CD4-positive, alpha-beta T cell treated with Interferon alpha-2 for 1 hour (primary cell): ENCODE data around the gene VPS13A.
"Not testable (repeated sequence)": the region's sequence is repeated elsewhere in the genome, so short reads cannot be mapped to it uniquely, and the experiment has no call there.

ENCODE experiments used
- DNase-seq, 2 donors: peaks; one replicate each; pipeline ENCODE4 v3.0.0-alpha.2; 2020 to 2022

The VPS13A gene

DNA sequence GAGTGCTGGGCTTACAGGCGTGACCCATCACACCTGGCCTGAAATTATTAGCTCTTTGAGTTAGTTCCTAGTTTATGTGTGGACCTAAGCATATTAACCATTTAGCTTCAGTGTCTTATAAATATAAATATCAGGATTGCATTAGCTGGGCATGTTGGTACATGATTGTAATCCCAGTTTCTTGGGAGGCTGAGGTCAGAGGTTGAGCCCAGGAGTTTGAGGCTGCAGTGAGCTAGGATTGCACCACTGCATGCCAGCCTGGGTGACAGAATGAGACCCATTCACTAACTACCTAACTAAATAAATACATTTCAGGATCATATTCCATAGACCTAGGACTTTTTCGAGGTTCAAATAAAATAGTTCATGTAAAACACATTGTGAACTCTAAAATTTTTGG is 129.8 kb downstream of the VPS13A start:
- no peak for DNase-seq

DNA sequence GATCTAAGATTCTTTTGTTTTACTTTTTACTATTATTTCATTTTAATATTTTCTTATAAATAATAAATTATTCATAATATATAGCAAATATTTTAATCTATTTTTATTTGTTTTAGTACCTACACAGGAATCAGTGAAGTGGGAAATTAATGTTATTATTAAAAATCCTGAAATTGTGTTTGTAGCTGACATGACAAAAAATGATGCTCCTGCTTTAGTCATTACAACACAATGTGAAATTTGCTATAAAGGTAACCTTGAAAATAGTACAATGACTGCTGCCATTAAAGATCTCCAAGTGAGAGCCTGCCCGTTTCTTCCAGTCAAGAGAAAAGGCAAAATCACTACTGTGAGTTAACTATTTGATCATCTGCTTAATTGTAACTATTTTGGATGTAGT is 138.7 kb downstream of the VPS13A start:
- DNase-seq: no peak

DNA sequence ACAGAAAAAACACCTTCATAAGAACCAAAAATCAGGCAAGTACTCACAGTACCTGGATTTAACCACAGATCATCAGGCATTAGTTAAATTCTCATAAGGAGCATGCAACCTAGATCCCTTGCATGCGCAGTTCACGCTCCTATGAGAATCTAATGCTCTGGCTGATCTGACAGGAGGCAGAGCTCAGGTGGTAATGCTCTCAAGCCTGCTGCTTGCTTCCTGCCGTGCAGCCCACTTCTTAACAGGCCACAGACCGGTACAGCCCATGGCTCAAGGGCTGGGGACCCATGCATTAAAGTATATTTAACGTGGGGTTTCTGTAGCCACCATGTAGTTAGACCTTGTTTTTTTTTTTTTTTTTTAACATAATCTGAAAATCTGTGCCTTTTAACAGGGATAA is 147.7 kb downstream of the VPS13A start:
- no peak for DNase-seq

DNA sequence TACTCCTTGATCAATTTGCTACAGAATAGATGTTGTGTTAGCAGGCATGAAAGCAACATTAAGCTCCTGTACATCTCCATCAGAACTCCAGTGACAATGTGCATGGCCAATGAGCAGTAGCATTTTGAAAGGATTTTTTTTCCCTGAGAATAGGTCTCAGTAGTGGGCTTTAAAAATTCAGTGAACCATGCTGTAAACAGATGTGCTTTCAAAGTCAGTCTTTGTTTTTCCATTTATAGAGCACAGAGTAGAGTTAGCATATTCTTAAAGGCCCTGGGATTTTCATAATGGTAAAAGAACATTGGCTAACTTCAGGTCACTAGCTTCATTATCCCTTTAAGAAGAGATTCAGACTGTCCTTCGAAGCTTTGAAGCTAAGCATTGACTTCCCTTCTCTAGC is 150.8 kb downstream of the VPS13A start:
- no peak for DNase-seq

DNA sequence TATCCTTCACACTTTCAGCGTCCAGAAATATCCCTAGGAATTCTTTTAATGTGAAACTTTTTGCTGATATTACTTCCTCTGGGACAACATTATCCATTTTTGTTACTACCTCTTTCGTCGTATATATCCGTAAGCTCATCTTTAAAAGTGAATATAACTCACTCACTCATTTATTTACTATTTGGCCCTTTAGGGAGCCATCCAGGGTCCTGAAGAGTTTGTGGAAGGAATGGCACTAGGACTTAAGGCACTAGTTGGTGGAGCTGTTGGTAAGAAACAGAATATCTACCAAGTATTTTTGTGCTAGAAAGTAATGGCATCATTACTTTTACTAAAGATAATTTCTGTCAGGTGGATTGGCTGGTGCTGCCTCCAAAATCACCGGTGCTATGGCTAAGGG is 192.7 kb downstream of the VPS13A start:
- no peak for DNase-seq

DNA sequence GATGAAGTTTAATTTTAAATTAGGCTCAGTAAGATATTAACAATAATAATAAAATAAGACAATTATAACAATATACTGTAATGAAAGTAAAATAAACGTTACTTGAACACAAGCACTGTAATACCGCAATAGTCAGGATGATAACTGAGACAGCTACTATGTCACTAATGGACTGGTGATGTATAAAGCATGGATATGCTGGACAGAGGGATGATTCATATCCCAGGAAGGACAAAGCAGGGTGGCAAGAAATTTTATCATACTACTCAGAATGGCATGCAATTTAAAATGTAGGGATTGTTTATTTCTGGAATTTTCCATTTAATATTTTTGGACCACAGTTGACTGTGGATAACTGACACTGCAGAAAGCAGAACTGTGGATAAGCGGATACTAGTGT is 196.9 kb downstream of the VPS13A start:
- DNase-seq: no peak

DNA sequence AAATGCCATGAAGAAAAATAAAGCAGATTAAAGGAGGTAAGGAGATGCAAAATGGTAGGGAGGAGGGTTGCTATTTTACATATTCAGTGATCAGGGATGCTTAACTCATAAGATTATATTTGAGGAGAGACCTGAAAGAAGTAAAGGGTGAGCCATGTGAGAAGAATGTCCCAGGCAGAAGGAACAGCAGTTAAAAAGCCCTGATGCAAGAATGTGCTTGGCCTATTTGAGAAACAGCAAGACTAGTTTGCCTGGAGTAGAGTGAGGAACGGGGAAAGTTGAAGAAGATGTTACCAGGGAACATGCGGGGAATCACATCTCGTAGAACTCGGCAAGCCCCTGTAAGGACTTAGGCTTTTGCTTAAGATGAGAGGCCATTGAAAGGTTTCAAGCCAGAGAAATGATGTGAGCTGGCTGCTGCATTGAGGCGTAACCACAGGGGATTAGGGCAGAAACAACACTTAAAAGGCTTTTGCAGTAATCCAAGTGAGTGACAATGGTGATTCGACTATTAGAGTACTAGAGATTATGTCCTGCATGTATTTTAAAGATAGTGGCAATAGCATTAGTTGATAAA is 198.7 kb downstream of the VPS13A start:
- DNase-seq: no peak

DNA sequence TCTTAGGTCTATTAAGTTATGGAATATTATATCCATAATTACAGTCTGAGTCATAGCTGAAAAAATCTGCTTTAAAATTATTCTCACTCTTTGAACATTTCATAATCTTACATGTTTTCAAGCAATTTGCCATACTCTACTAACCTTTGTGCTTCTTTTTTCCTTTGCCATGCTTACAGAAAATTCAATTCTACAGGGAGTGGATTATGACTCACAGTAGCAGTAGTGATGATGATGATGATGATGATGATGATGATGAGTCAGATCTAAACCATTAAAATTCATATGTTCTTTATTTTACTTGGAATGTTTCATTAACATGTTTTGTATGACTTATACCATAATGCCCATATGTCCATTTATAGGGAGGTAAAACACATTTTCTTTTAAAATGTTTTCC is 207.1 kb downstream of the VPS13A start:
- no peak for DNase-seq

DNA sequence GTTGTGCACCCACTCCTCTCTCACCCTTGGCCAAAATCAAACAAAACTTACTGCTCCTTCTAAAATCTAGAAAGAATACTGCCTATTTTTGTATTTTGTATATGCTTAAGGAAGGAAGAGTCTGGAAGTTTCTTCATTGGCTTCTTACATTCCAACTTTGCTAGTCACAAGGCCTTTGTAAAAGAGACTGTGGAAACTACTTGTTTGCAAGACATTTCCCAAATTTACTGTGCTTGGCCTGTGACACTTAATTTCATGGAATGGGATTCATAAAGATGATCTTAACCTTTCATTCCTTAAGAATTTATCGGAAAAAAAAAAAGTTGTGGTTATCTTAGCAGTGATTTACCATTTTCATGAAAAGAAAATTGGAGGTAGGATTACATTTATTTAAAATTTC is 208.9 kb downstream of the VPS13A start:
- no peak for DNase-seq

DNA sequence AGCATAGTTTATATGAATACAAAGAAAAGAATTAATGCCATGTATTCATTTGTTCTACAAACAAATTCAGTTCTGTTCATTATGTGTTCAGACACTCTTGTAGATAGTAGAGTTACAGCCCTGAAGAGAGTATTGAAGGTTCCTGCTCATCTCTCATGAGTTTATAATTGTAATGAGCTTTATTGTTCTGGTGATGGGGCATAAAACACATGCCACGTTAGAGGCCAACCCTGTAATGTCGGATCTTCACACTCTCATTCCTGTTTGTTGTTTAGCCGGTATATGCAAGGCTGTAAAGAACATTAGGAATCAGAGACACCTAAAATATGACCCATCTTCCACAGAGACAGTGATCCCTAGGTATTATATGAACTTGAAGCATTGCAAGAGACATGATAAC is 214.5 kb downstream of the VPS13A start:
- no peak for DNase-seq

DNA sequence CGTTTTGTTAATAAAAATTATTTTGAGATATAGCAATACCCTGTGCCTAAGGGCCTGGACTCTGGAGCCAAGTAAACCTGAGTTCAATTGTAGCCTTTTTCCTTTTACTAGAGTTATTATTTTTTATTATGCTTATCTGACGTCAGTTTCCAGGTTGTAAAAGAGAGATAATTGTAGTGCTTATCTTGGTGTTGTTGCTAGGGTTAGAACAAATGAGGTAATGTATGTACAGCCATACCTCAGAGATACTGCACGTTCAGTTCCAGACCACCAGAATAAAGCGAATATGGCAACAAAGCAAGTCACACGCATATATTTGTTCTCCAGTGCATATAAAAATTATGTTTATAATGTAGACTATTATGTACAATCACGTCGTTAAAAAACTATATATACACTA is 215.0 kb downstream of the VPS13A start:
- DNase-seq: no peak

DNA sequence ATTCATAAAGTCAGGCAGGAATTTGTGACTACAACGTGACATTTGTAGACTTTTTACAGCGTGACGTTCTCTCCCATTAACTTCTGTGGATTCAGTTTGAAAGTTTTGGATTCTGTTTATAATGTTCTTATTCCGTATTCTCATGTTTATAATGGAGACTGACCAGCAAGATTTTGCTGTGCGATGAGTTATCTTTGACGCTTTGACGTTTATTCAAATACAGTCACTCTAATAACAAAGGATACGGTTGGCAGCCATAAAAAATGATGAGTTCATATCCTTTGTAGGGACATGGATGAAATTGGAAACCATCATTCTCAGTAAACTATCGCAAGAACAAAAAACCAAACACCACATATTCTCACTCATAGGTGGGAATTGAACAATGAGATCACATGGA is 221.2 kb downstream of the VPS13A start:
- not testable (repeated sequence) for DNase-seq

DNA sequence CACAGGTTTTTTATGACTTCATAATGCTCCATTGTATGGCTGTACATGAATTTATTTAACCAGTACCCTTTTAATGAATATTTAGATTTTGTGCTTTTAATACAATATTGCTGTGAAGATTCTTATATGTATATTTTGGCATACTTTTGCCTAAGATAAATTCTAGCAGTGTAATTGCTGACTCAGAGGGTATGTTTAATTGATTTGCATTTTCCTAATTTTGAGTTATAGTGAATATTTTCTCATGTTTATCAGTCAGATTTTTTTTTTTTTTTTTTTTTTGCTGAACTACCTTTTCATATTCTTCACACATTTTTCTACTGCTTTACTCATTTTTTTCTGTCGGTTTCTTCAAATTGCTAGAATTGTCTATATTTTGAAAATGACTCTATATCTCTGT is 222.6 kb downstream of the VPS13A start:
- DNase-seq: no peak

DNA sequence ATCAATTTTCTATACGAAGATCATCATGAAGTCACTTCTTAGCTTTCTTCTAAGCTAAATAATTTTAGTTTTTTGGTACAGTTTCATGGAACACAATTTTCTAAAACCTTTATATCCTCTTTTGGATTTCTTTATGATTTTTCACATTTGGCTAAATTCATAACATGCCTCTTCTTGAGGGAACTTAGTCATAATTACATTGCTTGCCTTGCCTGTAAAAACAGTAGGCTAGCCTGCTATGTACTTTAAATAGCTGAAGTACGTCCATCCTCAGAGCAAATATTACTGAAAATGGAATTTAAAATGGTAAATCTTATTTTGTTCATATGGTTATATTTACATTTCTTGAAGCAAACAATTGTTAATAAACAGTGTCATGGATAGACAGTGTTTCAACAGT is 225.0 kb downstream of the VPS13A start:
- DNase-seq: no peak

DNA sequence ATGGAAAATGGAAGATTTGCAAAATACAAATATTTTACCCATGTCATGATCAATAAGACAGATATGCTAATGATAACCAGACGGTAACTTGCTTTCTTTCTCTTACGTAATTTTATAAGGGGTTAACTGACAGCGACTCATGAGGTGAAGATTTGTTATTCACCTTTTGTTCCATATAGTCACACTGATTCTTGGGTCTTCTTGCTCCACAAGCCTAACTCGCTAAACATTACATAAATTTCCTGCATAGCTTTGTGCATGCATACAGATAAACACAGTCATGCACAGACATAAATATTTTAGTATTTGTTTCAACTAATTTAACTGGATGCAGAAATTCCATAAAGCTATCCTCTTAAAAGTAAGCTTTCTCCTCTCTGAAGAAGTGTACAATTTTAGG is 225.9 kb downstream of the VPS13A start:
- DNase-seq: no peak

DNA sequence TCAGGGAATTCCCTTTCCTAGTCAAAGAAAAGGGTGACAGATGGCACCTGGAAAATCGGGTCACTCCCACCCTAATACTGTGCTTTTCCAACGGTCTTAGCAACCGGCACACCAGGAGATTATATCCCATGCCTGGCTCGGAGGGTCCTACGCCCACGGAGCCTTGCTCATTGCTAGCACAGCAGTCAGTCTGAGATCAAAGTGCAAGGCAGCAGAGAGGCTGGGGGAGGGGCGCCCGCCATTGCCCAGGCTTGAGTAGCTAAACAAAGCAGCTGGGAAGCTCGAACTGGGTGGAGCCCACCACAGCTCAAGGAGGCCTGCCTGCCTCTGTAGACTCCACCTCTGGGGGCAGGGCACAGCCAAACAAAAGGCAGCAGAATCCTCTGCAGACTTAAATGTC is 231.2 kb downstream of the VPS13A start:
- not testable (repeated sequence) for DNase-seq

DNA sequence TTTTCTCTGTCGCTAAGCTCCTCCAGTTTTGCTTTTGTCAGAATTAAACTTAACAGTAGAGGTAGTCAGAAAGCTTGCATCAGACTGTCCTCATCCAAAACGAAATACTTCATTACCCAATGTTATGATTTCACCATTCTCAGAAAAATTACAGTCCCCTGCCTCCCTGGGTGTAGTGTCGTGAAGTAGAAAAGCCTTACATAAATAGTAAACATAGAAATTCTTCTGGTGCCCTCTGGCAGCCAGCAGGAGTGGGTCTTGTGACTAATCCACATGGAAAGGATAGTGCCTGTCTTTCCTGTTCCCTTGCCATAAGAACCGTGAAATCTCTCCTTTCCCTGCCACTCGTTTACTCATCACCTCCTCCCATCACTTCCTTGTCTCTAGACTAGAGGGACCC is 240.2 kb downstream of the VPS13A start:
- no peak for DNase-seq

DNA sequence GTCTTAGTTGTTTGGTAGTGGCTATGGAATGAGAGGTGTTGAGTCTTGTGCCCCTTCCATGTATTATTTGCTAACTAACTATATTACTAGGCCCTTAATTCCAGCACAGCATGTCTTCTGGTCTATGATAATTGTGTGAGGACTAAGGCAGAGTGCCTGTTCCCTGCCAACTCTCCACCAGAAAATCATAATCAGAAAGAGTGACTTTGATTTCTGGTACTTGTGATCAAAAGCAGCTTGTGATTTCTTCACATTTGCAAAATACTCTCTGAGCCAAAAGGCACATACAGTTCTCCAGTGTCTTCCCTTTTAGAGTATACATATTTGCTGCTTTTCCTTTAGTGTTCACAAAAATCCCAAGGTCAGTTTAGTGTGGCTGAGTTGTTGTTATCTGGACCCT is 240.9 kb downstream of the VPS13A start:
- DNase-seq: no peak

DNA sequence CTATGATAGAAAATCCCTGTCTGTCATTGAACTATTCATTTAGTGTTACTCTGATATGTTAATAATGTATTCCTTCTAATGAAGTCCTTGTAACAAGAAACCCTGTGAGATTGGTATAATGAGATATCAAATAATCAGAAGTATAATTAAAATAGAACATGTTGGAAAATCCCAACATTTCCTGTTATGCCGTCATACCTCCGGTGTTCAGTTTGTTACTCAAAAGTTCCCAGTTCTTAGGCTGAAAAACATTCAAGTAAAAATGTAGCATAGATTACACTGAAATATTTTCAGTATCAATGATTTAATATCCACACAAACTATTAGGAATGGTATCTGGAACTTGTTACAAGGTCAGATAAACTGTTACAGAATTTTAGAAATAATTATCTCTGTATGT is 243.3 kb downstream of the VPS13A start:
- DNase-seq: no peak

DNA sequence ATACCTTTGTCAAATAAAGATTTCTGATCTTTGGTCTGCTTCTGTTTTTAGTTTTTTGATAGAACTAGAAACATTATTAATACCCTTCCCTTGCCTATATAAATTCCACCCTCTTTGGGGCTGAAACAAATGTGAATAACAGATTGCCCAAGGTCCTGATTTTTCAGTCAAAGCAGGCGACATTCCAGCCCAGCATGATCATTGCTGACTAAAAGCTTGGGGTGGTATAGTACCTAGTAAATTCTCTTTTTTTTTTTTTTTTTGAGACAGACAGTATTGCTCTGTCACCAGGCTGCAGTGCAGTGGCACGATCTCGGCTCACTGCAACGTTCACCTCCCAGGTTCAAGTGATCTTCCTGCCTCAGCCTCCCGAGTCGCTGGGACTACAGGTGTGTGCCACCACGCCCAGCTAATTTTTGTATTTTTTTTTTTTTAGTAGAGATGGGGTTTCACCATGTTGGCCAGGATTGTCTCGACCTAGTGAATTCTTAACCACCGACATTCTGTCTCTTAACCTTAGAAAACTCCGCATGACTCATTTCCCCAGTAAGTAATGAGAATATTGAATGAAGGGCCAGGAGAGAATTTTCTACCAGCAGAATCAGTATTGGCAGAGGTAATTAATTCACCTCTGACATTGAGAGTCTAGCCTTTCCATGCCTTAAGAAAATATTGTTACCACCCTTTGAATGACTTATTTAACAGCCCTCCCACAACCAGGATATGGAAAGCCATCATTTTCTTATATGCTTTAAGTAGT is 244.4 kb downstream of the VPS13A start:
- no peak for DNase-seq

DNA sequence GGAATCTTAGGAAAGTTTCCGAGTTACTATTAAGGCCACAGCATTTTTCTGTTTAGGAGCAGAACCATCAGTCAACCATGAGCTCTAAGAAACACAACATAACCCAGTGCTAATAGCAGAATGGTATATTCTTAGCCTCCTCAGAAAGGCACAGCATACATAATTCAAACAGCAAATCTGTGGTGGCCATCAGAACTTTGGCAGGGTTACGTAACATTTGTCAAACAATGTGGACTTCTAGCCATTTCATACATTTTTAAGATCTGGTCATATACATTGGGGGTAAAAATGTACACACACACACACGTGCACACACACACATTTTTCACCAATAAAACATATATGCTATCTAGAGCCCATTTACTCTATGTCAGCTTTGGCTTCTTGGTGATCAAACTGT is 245.6 kb downstream of the VPS13A start:
- DNase-seq: no peak

DNA sequence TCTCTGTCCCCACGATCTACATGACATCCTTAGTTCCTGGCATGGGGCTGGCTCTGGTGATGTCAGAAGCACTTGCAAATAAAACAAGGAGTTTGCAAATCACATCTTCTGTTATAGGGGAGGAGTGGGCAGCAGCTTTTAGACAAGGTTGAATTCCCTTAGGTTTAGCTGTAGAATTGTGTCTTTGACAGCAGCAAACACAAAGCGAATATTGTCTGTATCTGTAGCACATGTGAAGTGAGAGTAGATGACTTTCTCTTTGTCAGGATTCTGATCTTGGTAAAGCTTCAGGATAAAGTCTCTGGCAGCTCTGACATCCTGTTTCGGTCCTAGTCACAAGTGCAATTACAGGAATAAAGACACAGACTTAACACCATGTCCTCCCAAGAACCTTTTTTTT is 246.5 kb downstream of the VPS13A start:
- DNase-seq: no peak

DNA sequence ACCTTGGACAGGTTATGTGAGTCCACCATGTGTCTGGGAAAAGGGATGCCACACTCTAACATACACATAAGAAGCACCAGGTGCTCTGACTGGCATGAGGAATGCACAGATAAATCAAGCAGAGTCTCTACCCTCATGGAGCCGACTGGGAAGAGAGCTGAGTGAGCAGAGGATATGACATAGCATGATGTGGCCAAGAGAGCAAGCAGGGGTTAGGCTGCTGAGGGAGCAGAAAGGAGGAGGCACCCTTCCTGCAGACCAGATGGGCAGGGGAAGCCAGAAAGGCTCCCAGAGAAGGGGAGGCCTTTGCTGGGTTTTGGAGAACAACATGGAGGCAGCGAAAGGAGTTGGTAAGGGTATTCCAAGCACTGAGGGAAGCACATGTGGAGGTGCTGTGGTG is 247.7 kb downstream of the VPS13A start:
- DNase-seq: no peak

DNA sequence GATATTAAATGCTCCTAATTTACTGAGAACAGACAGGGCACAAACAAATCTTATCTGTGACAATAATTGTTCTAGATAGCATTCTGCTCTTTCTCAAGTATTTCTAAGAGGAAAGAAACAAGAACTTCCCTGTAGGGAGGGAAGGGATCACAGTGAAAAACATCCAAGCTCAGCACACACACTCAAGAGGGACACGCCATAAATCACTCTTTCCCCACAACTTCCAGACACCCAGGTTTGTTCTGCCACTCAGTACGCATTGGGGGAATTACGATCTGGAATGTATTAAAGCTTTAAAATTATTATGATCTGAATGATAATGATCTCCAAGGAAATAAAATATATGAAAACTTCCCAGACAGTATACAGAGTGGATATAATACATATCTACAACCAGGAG is 249.4 kb downstream of the VPS13A start:
- no peak for DNase-seq

DNA sequence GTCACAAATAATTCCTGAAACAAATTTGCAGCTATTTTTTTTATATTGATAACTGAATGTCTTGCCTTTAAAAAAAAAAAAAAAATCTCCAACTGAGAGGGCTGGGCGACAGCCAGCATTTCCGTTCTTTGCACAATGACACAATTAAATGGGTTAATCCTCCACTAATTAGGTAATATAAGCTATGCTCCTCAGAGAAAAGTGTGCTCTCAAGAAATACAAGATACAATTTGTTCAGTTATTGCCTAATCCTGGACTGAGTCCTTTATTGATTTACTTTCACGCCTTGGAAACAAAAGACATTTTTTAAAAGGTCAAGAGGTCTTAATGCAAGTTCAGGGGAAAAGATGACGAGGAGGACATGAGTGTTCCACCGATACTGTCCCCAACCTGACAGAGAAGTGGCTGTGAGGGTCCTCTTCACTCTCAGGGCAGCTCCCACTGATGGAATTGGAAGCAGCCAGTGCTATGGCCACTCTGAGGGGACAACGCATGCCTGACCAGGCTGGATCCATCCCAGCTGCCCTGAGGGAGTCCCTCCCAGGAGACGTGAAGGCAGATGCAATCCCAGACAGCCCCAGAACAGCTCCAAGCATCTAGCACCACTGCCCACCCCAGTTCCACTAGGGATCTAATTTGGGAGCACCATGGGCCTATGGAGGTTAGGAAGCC is 250.1 kb downstream of the VPS13A start:
- DNase-seq: no peak
